Prostate gland (tissue), 2 donors: ENCODE results near the gene DENND1B. TPM values are rescaled to one million over a fixed set of nuclear protein-coding genes. Genes with fewer than 3 reads are reported as not detected.

Experiments used
- DNase-seq: peaks from one replicate; pipeline ENCODE4 v3.0.0-alpha.2; 2019; ENCODE audit warnings: low spot score
- H3K27ac ChIP-seq, 2 donors: fragments of 200-600 bp; sonication (generic); 2 replicates each; pipeline ENCODE4 v1.5.1; 2017 to 2019
- H3K27me3 ChIP-seq: fragments of 200-600 bp; sonication (generic); replicated peaks from 2 replicates; pipeline ENCODE4 v1.5.1; 2019; ENCODE audit not compliant: insufficient read depth
- H3K36me3 ChIP-seq, 2 donors: fragments of 200-600 bp; sonication (generic); 1 replicate in 1 of 2; 2 replicates in 1 of 2; pipeline versions ENCODE4 v1.5.1 to v1.8.1; 2017 to 2019
- H3K4me1 ChIP-seq: fragments of 200-600 bp; sonication (generic); replicated peaks from 2 replicates; pipeline ENCODE4 v1.5.1; 2019
- H3K4me3 ChIP-seq, 2 donors: fragments of 200-600 bp; sonication (generic); 2 replicates each; pipeline ENCODE4 v1.5.1; 2017 to 2019
- H3K9me3 ChIP-seq: fragments of 200-600 bp; sonication (generic); 2 replicates; pipeline ENCODE4 v1.5.1; 2017
- CTCF ChIP-seq, 4 experiments: fragments of 200-600 bp in 2 of 4; fragments of 450-650 bp in 2 of 4; sonication (generic) in 2 of 4; IDR thresholded peaks; 1 replicate in 3 of 4; 2 replicates in 1 of 4; pipeline ENCODE4 v1.5.1; 2016 to 2019; ENCODE audit warnings: antibody characterized with exemption in 4 of 4, mild to moderate bottlenecking in 2 of 4, moderate library complexity in 2 of 4
- POLR2A ChIP-seq: fragments of 450-650 bp; IDR thresholded peaks from one replicate; pipeline ENCODE4 v1.6.1; 2016; ENCODE audit warnings: antibody characterized with exemption, mild to moderate bottlenecking
- POLR2AphosphoS5 ChIP-seq: sonication (generic); formaldehyde crosslinking; IDR thresholded peaks from one replicate; pipeline ENCODE4 v1.6.1; 2017; ENCODE audit warnings: antibody characterized with exemption
- WGBS: methylation state at CpG from one replicate; pipeline ENCODE4 v1.1.5; 2018; 5-methylcytosine and 5-hydroxymethylcytosine counted together
- intact Hi-C: fragments of 100-400 bp; cut with DNase I; formaldehyde crosslinking; loops from one replicate; pipeline ENCODE4 v1.14.2; 2022
- total RNA-seq, 2 donors: library from RNA; depleted of rRNA; stranded (reverse); fragments of >200 nt; gene quantifications; one replicate each; pipeline ENCODE4 v1.1.0, GENCODE V29; 2016

DENND1B gene
- total RNA-seq, 2 donors from 2014 or later, result 13.5 to 14.1 TPM

- TF ChIP-seq POLR2AphosphoS5 (no peak), POLR2A (no peak), CTCF (IDR thresholded peaks at IDR 0.05) (no peak)
- H3K27me3 ChIP-seq, result no peaks in the 10 kb centered on the region
- H3K4me1 ChIP-seq, result no peaks in the 10 kb centered on the region
- no peaks in the 10 kb centered on the region for H3K9me3 ChIP-seq
- no peaks in the 10 kb centered on the region for H3K36me3 ChIP-seq
- DNase-seq, result no peak
- H3K4me3 ChIP-seq, result no peak overlapping the region
- WGBS, result 93% methylated on average over 2 of the region's 2 CpGs
- intact Hi-C loops, result no loop called here
- no peak overlapping the region for H3K27ac ChIP-seq
Measured at GRCh38 chr1:197732187-197732586, 43.1 kb downstream of the DENND1B start.

- no peaks in the 10 kb centered on the region for H3K27me3 ChIP-seq
- H3K27ac ChIP-seq, result no peak overlapping the region
- no peak overlapping the region for H3K4me3 ChIP-seq
- H3K36me3 ChIP-seq, result no peaks in the 10 kb centered on the region
- intact Hi-C loops, result no loop called here
- no peaks in the 10 kb centered on the region for H3K4me1 ChIP-seq
- no peak for DNase-seq
- TF ChIP-seq CTCF (IDR thresholded peaks at IDR 0.05) (no peak), POLR2A (no peak), POLR2AphosphoS5 (no peak)
- no peaks in the 10 kb centered on the region for H3K9me3 ChIP-seq
- 99% methylated on average over 3 of the region's 3 CpGs for WGBS
Measured at GRCh38 chr1:197731449-197731848, 43.8 kb downstream of the DENND1B start.

GRCh38 chr1:197725976-197726375 is 49.3 kb downstream of the DENND1B start:
- TF ChIP-seq POLR2AphosphoS5 (no peak), POLR2A (no peak), CTCF (IDR thresholded peaks at IDR 0.05) (no peak)
- WGBS, result 100% methylated on average over 3 of the region's 3 CpGs
- H3K9me3 ChIP-seq, result no peaks in the 10 kb centered on the region
- no peak overlapping the region for H3K27ac ChIP-seq
- intact Hi-C loops, result no loop called here
- H3K36me3 ChIP-seq, result no peaks in the 10 kb centered on the region
- no peak overlapping the region for H3K4me3 ChIP-seq
- H3K27me3 ChIP-seq, result no peaks in the 10 kb centered on the region
- no peak for DNase-seq
- no peaks in the 10 kb centered on the region for H3K4me1 ChIP-seq

- no peaks in the 10 kb centered on the region for H3K27me3 ChIP-seq
- no peaks in the 10 kb centered on the region for H3K4me1 ChIP-seq
- no peak overlapping the region for H3K27ac ChIP-seq
- H3K9me3 ChIP-seq, result no peaks in the 10 kb centered on the region
- TF ChIP-seq POLR2AphosphoS5 (no peak), CTCF (IDR thresholded peaks at IDR 0.05) (no peak), POLR2A (no peak)
- no peak overlapping the region for H3K4me3 ChIP-seq
- WGBS, result 89% methylated on average over 1 of the region's 1 CpG
- intact Hi-C loops, result no loop called here
- no peaks in the 10 kb centered on the region for H3K36me3 ChIP-seq
- no peak for DNase-seq
Measured at GRCh38 chr1:197725044-197725443, 50.2 kb downstream of the DENND1B start.

GRCh38 chr1:197715806-197716205 is 59.5 kb downstream of the DENND1B start:
- Histone ChIP-seq H3K36me3 (no peaks in the 10 kb centered on the region), H3K4me3 (no peak overlapping the region), H3K27ac (no peak overlapping the region), H3K9me3 (no peaks in the 10 kb centered on the region), H3K4me1 (no peaks in the 10 kb centered on the region), H3K27me3 (no peaks in the 10 kb centered on the region)
- no peak for DNase-seq
- intact Hi-C loops, result no loop called here
- 0% methylated on average over 1 of the region's 1 CpG for WGBS
- TF ChIP-seq POLR2AphosphoS5 (no peak), POLR2A (no peak), CTCF (IDR thresholded peaks at IDR 0.05) (no peak)
